ENCODE data around the gene GPRIN1.
A peak's percentile ranks its signal among the peaks of the same experiment; 100 is the strongest.

Gene GPRIN1

GRCh38 chr5:176609724-176610434 is at the start of gene GPRIN1:
Gene GPRIN1, minus strand, starts transcription at chr5:176610156. Its CDS starts 10,322 bp downstream, at chr5:176599834.
- peak; percentile 57 for DNase-seq

- DNase-seq: no peak
Measured at GRCh38 chr5:176659512-176659839, 49.5 kb upstream of the GPRIN1 start.

- peak; percentile 48 for DNase-seq
Measured at GRCh38 chr5:176658817-176659511, 49.0 kb upstream of the GPRIN1 start.

- DNase-seq: peak; percentile 69
Measured at GRCh38 chr5:176658007-176658599, 48.1 kb upstream of the GPRIN1 start.

- no peak for DNase-seq
Measured at GRCh38 chr5:176656467-176656990, 46.6 kb upstream of the GPRIN1 start.

GRCh38 chr5:176654856-176655255 is 44.9 kb upstream of the GPRIN1 start:
- no peak for DNase-seq

GRCh38 chr5:176653401-176654385 is 43.7 kb upstream of the GPRIN1 start:
- DNase-seq: peak; percentile 48

- no peak for DNase-seq
Measured at GRCh38 chr5:176652136-176652535, 42.2 kb upstream of the GPRIN1 start.

- no peak for DNase-seq
Measured at GRCh38 chr5:176651472-176651980, 41.6 kb upstream of the GPRIN1 start.

GRCh38 chr5:176650354-176650884 is 40.5 kb upstream of the GPRIN1 start:
- no peak for DNase-seq

GRCh38 chr5:176648474-176649194 is 38.7 kb upstream of the GPRIN1 start:
- peak; percentile 51 for DNase-seq

- DNase-seq: no peak
Measured at GRCh38 chr5:176647843-176648473, 38.0 kb upstream of the GPRIN1 start.

- DNase-seq: peak; percentile 99
Measured at GRCh38 chr5:176647030-176647842, 37.3 kb upstream of the GPRIN1 start, which contains the start of gene TSPAN17. Gene TSPAN17, plus strand, starts transcription at chr5:176647484. Its CDS starts 132 bp downstream, at chr5:176647616.

- no peak for DNase-seq
Measured at GRCh38 chr5:176646707-176647029, 36.7 kb upstream of the GPRIN1 start.

- DNase-seq: no peak
Measured at GRCh38 chr5:176646049-176646706, 36.2 kb upstream of the GPRIN1 start.

GRCh38 chr5:176644878-176645670 is 35.1 kb upstream of the GPRIN1 start:
- DNase-seq: no peak

GRCh38 chr5:176644294-176644693 is 34.3 kb upstream of the GPRIN1 start:
- DNase-seq: no peak

GRCh38 chr5:176643491-176644219 is 33.7 kb upstream of the GPRIN1 start:
- DNase-seq: no peak
